K562 (cell line): ENCODE results near the gene C1QTNF12. TPM values are rescaled to one million over a fixed set of nuclear protein-coding genes. Genes with fewer than 3 reads are reported as not detected.

Experiments
- ATF1 ChIP-seq, 2 experiments: fragments of 450-650 bp in 1 of 2; IDR thresholded peaks; 2 replicates each; pipeline ENCODE4 v1.6.1; 2016; ENCODE audit warnings: missing compliant biosample characterization in 1 of 2, missing genetic modification characterization in 1 of 2
- BRD4 ChIP-seq: fragments of 200-600 bp; sonication (generic); IDR thresholded peaks from 2 replicates; pipeline ENCODE4 v1.6.1; 2017; ENCODE audit warnings: inconsistent platforms
- DNMT1 ChIP-seq: fragments of 450-650 bp; IDR thresholded peaks from 2 replicates; pipeline ENCODE4 v1.6.1; 2016; ENCODE audit warnings: antibody characterized with exemption, mild to moderate bottlenecking
- EP400 ChIP-seq: fragments of 450-650 bp; IDR thresholded peaks from 2 replicates; pipeline ENCODE4 v1.6.1; 2017; ENCODE audit warnings: antibody characterized with exemption, mild to moderate bottlenecking, moderate library complexity
- FOSL1 ChIP-seq: fragments of 200-800 bp; sonication (Bioruptor generic); conservative IDR thresholded peaks from 2 replicates; pipeline ENCODE4 v1.6.1; 2016; ENCODE audit warnings: missing genetic modification characterization, missing compliant biosample characterization
- FOXK1 ChIP-seq: sonication (generic); formaldehyde crosslinking; IDR thresholded peaks from 2 replicates; pipeline ENCODE4 v1.8.0; 2022; ENCODE audit warnings: missing genetic modification reagents, mild to moderate bottlenecking, borderline replicate concordance
- HMGN3 ChIP-seq: IDR thresholded peaks from 2 replicates; pipeline ENCODE4 v1.6.1; 2011; ENCODE audit warnings: borderline replicate concordance, low read depth, mild to moderate bottlenecking, mixed read lengths, low read length; ENCODE audit not compliant: insufficient read length; ENCODE audit errors: extremely low read depth
- HNRNPLL ChIP-seq: fragments of 200-400 bp; formaldehyde crosslinking; IDR thresholded peaks from 2 replicates; pipeline ENCODE4 v1.6.1; 2017; ENCODE audit warnings: low read length, low read depth, mild to moderate bottlenecking; ENCODE audit not compliant: poor library complexity, severe bottlenecking
- KDM2B ChIP-seq: fragments of 250-450 bp; sonication (Bioruptor Pico); IDR thresholded peaks from 2 replicates; pipeline ENCODE4 v1.8.0; 2021; ENCODE audit warnings: mild to moderate bottlenecking, moderate library complexity
- MAZ ChIP-seq, 2 experiments: fragments of 450-650 bp in 1 of 2; sonication (generic) in 1 of 2; formaldehyde crosslinking; IDR thresholded peaks in 1 of 2; conservative IDR thresholded peaks in 1 of 2; 2 replicates each; pipeline versions ENCODE4 v1.4.0 to v1.5.0; 2020; ENCODE audit warnings: mild to moderate bottlenecking in 1 of 2, missing genetic modification reagents in 1 of 2
- MYC ChIP-seq, 2 experiments: fragments of 250-450 bp in 1 of 2; sonication (Bioruptor Pico) in 1 of 2; IDR thresholded peaks; 2 replicates each; pipeline versions ENCODE4 v1.5.1 to v1.6.1; 2012 to 2021; ENCODE audit warnings: low read depth in 2 of 2, borderline replicate concordance in 1 of 2, improper control_type of control experiment in 1 of 2, low read length in 1 of 2, mild to moderate bottlenecking in 1 of 2, moderate library complexity in 1 of 2
- NRF1 ChIP-seq, 2 experiments: fragments of 450-650 bp; IDR thresholded peaks in 1 of 2; conservative IDR thresholded peaks in 1 of 2; 2 replicates each; pipeline ENCODE4 v1.6.1; 2014; ENCODE audit warnings: mild to moderate bottlenecking in 2 of 2
- SP1 ChIP-seq: sonication (generic); formaldehyde crosslinking; IDR thresholded peaks from 2 replicates; pipeline ENCODE4 v1.8.1; 2022; ENCODE audit warnings: mild to moderate bottlenecking, missing genetic modification reagents
- VEZF1 ChIP-seq: fragments of 200-800 bp; sonication (Bioruptor generic); IDR thresholded peaks from 2 replicates; pipeline ENCODE4 v1.6.1; 2017; ENCODE audit warnings: missing genetic modification characterization, missing compliant biosample characterization
- ZBTB12 ChIP-seq: fragments of 250-450 bp; sonication (Bioruptor Pico); IDR thresholded peaks from 2 replicates; pipeline ENCODE4 v1.4.0; 2020
- ZBTB33 ChIP-seq: sonication (generic); formaldehyde crosslinking; IDR thresholded peaks from 2 replicates; pipeline ENCODE4 v1.8.1; 2023; ENCODE audit warnings: mild to moderate bottlenecking, missing genetic modification reagents
- ZFP36 ChIP-seq: fragments of 150-350 bp; IDR thresholded peaks from 2 replicates; pipeline ENCODE4 v1.6.1; 2018; ENCODE audit warnings: low read length, low read depth; ENCODE audit not compliant: partially characterized antibody
- ZNF12 ChIP-seq: sonication (generic); formaldehyde crosslinking; IDR thresholded peaks from 2 replicates; pipeline ENCODE4 v1.4.0; 2020; ENCODE audit warnings: mild to moderate bottlenecking, missing genetic modification reagents
- ZNF253 ChIP-seq: fragments of 250-450 bp; sonication (Bioruptor Pico); conservative IDR thresholded peaks from 2 replicates; pipeline ENCODE4 v1.6.1; 2021; ENCODE audit warnings: mild to moderate bottlenecking
- ZNF511 ChIP-seq: sonication (generic); formaldehyde crosslinking; IDR thresholded peaks from 2 replicates; pipeline ENCODE4 v1.8.0; 2022; ENCODE audit warnings: mild to moderate bottlenecking, missing genetic modification reagents
- ZNF830 ChIP-seq: fragments of 250-450 bp; sonication (Bioruptor Pico); IDR thresholded peaks from 2 replicates; pipeline ENCODE4 v1.5.0; 2021; ENCODE audit warnings: mild to moderate bottlenecking
- polyA plus RNA-seq, 8 experiments: library from polyadenylated mRNA; depleted of rRNA in 4 of 8; stranded (reverse) in 5 of 8; unstranded in 3 of 8; fragments of >200 nt; fragmentation: Nextera tagmentation in 2 of 8; fragmentation: Illumina TruSeq in 1 of 8; extraction: Ambion mirVana in 2 of 8; extraction: Trizol in 1 of 8; gene quantifications; 2 replicates each; pipeline versions ENCODE4 v1.2.1 to v1.2.3, GENCODE V29; 2011 to 2014; ENCODE audit warnings: inconsistent platforms in 1 of 8, missing spikeins in 1 of 8
- total RNA-seq, 7 experiments: library from RNA; depleted of rRNA in 6 of 7; stranded (reverse); fragments of >200 nt in 6 of 7; fragmentation: Illumina TruSeq in 2 of 7; extraction: Trizol in 2 of 7; gene quantifications; 2 replicates each; pipeline versions ENCODE4 v1.2.1 to v1.2.3, GENCODE V29; 2011 to 2021; ENCODE audit warnings: low replicate concordance in 1 of 7

Gene C1QTNF12
- total and polyA plus RNA-seq, 9 of the 15 experiments (the other 6 are each of a cell fraction or from before 2014, with no cell fraction given), result 0.11 to 4.3 (median 0.93) TPM; not detected in 3

GRCh38 chr1:1200876-1201810 lies 45.4 kb downstream of the C1QTNF12 start (continued):
- TF ChIP-seq ZBTB12 (CRISPR knock-in tag) (peak; percentile 73), DNMT1 (no peak), KDM2B (CRISPR knock-in tag) (0 out of 2 replicates have a peak, but pooled peaks have one; percentile 79), ZFP36 (no peak), MAZ (CRISPR knock-in tag; conservative IDR thresholded peaks at IDR 0.05 in 1 of 2, IDR thresholded peaks at IDR 0.05 in 1 of 2) (peak; percentile 39 to 93), ZNF511 (peak; percentile 29; the same call in 1 of the 2 replicates), NRF1 (conservative IDR thresholded peaks at IDR 0.05 in 1 of 2, IDR thresholded peaks at IDR 0.05 in 1 of 2) (peak in 1 of 2 experiments; percentile 42; a peak in 2 of 4 replicates), ZNF253 (no peak), FOXK1 (no peak), ZBTB33 (CRISPR knock-in tag) (0 out of 2 replicates have a peak, but pooled peaks have one; percentile 32), MYC (IDR thresholded peaks at IDR 0.05; ENCODE audit: low read depth, low read length) (peak; percentile 55; the same call in 1 of the 2 replicates), MYC (CRISPR knock-in tag; IDR thresholded peaks at IDR 0.05; ENCODE audit: borderline replicate concordance, low read depth) (no peak), FOSL1 (tag) (peak; percentile 87), ZNF830 (no peak), ATF1 (CRISPR knock-in tag; IDR thresholded peaks at IDR 0.05) (no peak), ATF1 (tag; IDR thresholded peaks at IDR 0.05) (peak; percentile 65), HMGN3 (peak; percentile 70), SP1 (peak; percentile 60; the same call in 1 of the 2 replicates), BRD4 (no peak), HNRNPLL (no peak), ZNF12 (CRISPR knock-in tag) (no peak), EP400 (no peak), VEZF1 (CRISPR knock-in tag) (peak; percentile 94)
